ENCODE measurements around the gene PKN2.

DNA sequence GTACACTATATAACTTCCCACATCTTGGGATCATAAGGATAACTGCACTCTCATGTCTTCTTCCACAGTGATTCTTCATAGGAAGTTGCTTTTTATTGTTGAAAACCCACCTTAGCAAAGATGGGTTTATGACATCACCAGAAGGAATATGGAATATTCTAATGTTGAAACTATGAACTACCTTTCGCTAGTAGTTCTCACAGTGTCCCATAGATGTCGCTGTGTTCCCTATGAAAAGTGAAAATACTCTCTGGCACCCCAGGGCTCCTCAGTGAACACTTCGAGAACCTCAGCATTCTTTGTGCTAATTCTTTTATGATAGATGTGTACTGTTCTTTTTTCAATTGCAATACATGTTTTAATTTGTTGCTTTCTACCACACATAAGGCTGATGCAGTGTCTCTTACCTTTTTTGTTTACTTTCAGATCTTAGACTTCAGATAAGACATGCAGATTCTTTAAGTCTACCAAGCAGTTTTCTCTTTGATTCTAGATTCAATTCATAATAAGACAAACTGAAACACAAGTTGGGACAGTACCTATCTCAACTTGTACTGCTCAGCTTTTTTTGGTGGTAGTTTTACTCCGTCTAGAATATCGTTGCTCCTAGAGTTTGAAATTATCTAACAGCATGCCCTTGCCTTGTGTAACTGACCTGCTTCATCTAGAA lies 116.4 kb downstream of the PKN2 start:
- no peak for TF ChIP-seq ZNF248 (tag by site-specific recombination; IDR thresholded peaks at IDR 0.05)
- TF ChIP-seq, protein P1, sequence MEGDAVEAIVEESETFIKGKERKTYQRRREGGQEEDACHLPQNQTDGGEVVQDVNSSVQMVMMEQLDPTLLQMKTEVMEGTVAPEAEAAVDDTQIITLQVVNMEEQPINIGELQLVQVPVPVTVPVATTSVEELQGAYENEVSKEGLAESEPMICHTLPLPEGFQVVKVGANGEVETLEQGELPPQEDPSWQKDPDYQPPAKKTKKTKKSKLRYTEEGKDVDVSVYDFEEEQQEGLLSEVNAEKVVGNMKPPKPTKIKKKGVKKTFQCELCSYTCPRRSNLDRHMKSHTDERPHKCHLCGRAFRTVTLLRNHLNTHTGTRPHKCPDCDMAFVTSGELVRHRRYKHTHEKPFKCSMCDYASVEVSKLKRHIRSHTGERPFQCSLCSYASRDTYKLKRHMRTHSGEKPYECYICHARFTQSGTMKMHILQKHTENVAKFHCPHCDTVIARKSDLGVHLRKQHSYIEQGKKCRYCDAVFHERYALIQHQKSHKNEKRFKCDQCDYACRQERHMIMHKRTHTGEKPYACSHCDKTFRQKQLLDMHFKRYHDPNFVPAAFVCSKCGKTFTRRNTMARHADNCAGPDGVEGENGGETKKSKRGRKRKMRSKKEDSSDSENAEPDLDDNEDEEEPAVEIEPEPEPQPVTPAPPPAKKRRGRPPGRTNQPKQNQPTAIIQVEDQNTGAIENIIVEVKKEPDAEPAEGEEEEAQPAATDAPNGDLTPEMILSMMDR (tag by site-specific recombination; IDR thresholded peaks at IDR 0.05): no peak

Measured in HEK293 (cell line).